MCF 10A (cell line): ENCODE results near the gene TBC1D10A. TPM values are rescaled to one million over a fixed set of nuclear protein-coding genes. Genes with fewer than 3 reads are reported as not detected.
"Not testable (repeated sequence)": the region's sequence is repeated elsewhere in the genome, so short reads cannot be mapped to it uniquely, and the experiment has no call there.

Experiments
- BruUV-seq: library from RNA; stranded (reverse); fragments of 400-500 nt; replicated peaks from 2 replicates; lab custom pipeline; 2021; lab: Mats Ljungman, UMichigan
- CTCF ChIA-PET: fragments of 300-600 bp; sonication (Branson Sonifier 250); formaldehyde crosslinking; extraction: SDS; loops from one replicate; lab custom pipeline; 2021; ENCODE audit warnings: antibody characterized with exemption, inconsistent platforms; lab: Yijun Ruan, JAX
- POLR2A ChIA-PET: fragments of 300-600, 350-650 bp; sonication (Branson Sonifier 250); formaldehyde crosslinking; extraction: SDS; loops from one replicate; lab custom pipeline; 2020; ENCODE audit warnings: antibody characterized with exemption, inconsistent platforms; lab: Yijun Ruan, JAX
- DNase-seq: peaks from one replicate; pipeline ENCODE4 v3.0.0-alpha.2; 2018; ENCODE audit not compliant: unreplicated experiment
- H3K27ac Mint-ChIP-seq: one replicate; pipeline ENCODE4 v1.8.0; 2022; ENCODE audit warnings: mild to moderate bottlenecking, low read depth, mixed read lengths; ENCODE audit not compliant: unreplicated experiment
- H3K27me3 Mint-ChIP-seq: one replicate; pipeline ENCODE4 v1.8.0; 2022; ENCODE audit warnings: mixed read lengths; ENCODE audit not compliant: insufficient read depth, unreplicated experiment
- H3K36me3 Mint-ChIP-seq: one replicate; pipeline ENCODE4 v1.8.0; 2022; ENCODE audit warnings: mild to moderate bottlenecking, moderate library complexity, mixed read lengths; ENCODE audit not compliant: insufficient read depth, unreplicated experiment
- H3K4me1 Mint-ChIP-seq: one replicate; pipeline ENCODE4 v1.8.0; 2022; ENCODE audit warnings: mixed read lengths; ENCODE audit not compliant: insufficient read depth, unreplicated experiment
- H3K4me3 Mint-ChIP-seq: one replicate; pipeline ENCODE4 v1.8.0; 2022; ENCODE audit warnings: mild to moderate bottlenecking, moderate library complexity, mixed read lengths; ENCODE audit not compliant: unreplicated experiment
- H3K9me3 Mint-ChIP-seq: one replicate; pipeline ENCODE4 v1.8.0; 2022; ENCODE audit warnings: mixed read lengths; ENCODE audit not compliant: unreplicated experiment
- CTCF ChIP-seq: fragments of 200-600 bp; IDR thresholded peaks from one replicate; pipeline ENCODE4 v1.8.0; 2022; ENCODE audit warnings: antibody characterized with exemption, mild to moderate bottlenecking; ENCODE audit not compliant: unreplicated experiment
- intact Hi-C: fragments of 100-400 bp; cut with micrococcal nuclease; formaldehyde crosslinking; loops from 2 replicates; pipeline ENCODE4 v1.14.1; 2022
- total RNA-seq: library from RNA; stranded (reverse); gene quantifications from 2 replicates; pipeline ENCODE4 v1.2.3, GENCODE V29; 2022

Gene TBC1D10A
- total RNA-seq, 1 experiment from 2014 or later = 11.1 TPM

GRCh38 chr22:30340911-30341685 is 14.4 kb upstream of the TBC1D10A start:
- POLR2A ChIA-PET = interaction anchor here (1.0 to 1.1 kb wide), 2 partner anchors 14 to 51 kb away, joined by 3 to 5 read pairs; partner anchors contain the start of genes CASTOR1 and TBC1D10A
- no TSS peak for BruUV-seq
- CTCF ChIA-PET = interaction anchor here (0.8 kb wide), 2 partner anchors 13 to 252 kb away, joined by 3 to 4 read pairs; no protein-coding TSS in a partner anchor
- Mint-ChIP-seq H3K4me1 (no peaks in the 10 kb centered on the region), H3K36me3 (peaks cover 85% of the 10 kb centered on the region), H3K27ac (no peak overlapping the region), H3K4me3 (no peak overlapping the region), H3K27me3 (no peaks in the 10 kb centered on the region), H3K9me3 (no peaks in the 10 kb centered on the region)
- intact Hi-C loops = no loop called here
- TF ChIP-seq CTCF = no peak
- DNase-seq = no peak

GRCh38 chr22:30338802-30339201 is 12.1 kb upstream of the TBC1D10A start:
- no peak for TF ChIP-seq CTCF
- no TSS peak for BruUV-seq
- no peak for DNase-seq
- intact Hi-C loops = no loop called here
- CTCF ChIA-PET = interaction anchor here (0.6 kb wide), 1 partner anchor 100 kb away, joined by 3 read pairs; no protein-coding TSS in a partner anchor
- Mint-ChIP-seq H3K4me3 (no peak overlapping the region), H3K4me1 (no peaks in the 10 kb centered on the region), H3K27me3 (no peaks in the 10 kb centered on the region), H3K9me3 (no peaks in the 10 kb centered on the region), H3K27ac (no peak overlapping the region), H3K36me3 (peaks cover 80% of the 10 kb centered on the region)
- POLR2A ChIA-PET = interaction anchor here (2.2 kb wide), 1 partner anchor 11 kb away, joined by 11 read pairs; the partner anchor contains the start of gene TBC1D10A

GRCh38 chr22:30338341-30338740 is 11.6 kb upstream of the TBC1D10A start:
- H3K27ac Mint-ChIP-seq, H3K4me3 Mint-ChIP-seq, H3K27me3 Mint-ChIP-seq, BruUV-seq, H3K4me1 Mint-ChIP-seq, H3K9me3 Mint-ChIP-seq, intact Hi-C loops, DNase-seq: not testable (repeated sequence)
- peaks cover 77% of the 10 kb centered on the region for H3K36me3 Mint-ChIP-seq
- CTCF ChIA-PET = interaction anchor here (0.5 to 0.6 kb wide), 2 partner anchors 21 to 99 kb away, joined by 3 read pairs; no protein-coding TSS in a partner anchor
- POLR2A ChIA-PET = interaction anchor here (2.2 kb wide), 1 partner anchor 11 kb away, joined by 11 read pairs; the partner anchor contains the start of gene TBC1D10A

GRCh38 chr22:30337461-30337778 is 10.7 kb upstream of the TBC1D10A start:
- no TSS peak for BruUV-seq
- TF ChIP-seq CTCF = no peak
- Mint-ChIP-seq H3K9me3 (no peaks in the 10 kb centered on the region), H3K4me1 (no peaks in the 10 kb centered on the region), H3K27ac (no peak overlapping the region), H3K4me3 (no peak overlapping the region), H3K27me3 (no peaks in the 10 kb centered on the region), H3K36me3 (peaks cover 74% of the 10 kb centered on the region)
- DNase-seq = no peak
- intact Hi-C loops = no loop called here
- ChIA-PET CTCF (interaction anchor here (0.6 kb wide), 1 partner anchor 1003 kb away, joined by 3 read pairs; no protein-coding TSS in a partner anchor), POLR2A (interaction anchor here (3.0 kb wide), 1 partner anchor 10 kb away, joined by 11 read pairs; the partner anchor contains the start of gene TBC1D10A)
